ENCODE results near the gene SLX4IP.
"Not testable (repeated sequence)": the region's sequence is repeated elsewhere in the genome, so short reads cannot be mapped to it uniquely, and the experiment has no call there.

Gene SLX4IP

DNA sequence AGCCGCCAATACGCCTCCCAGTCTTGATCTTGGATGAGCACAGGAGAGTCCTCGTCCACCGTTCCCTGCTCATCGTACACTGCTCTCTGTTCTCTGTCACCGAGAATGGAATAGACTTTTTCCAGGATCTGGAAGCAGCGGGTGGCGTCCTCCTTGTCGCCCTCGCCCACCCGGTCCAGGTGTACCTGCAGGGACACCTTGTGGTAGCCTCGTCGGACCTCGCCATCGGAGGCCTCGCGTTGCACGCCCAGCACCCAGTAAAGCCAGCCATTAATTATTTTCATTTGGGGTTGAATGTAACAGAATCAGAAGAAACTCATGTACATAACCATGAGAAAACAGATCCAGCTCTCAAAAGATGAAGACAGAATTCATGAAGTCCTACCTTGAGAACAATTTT is 178.8 kb downstream of the SLX4IP start:
- H3K27ac ChIP-seq = no peak overlapping the region
- no peak overlapping the region for H3K4me3 ChIP-seq
- no peak overlapping the region for H3K9ac ChIP-seq (ENCODE audit: insufficient read length)
- TF ChIP-seq POLR2AphosphoS5 (IDR thresholded peaks at IDR 0.05; ENCODE audit: borderline replicate concordance, low read depth, low read length) = no peak
- TF ChIP-seq EZH2 (IDR thresholded peaks at IDR 0.05) = no peak
- no peak for TF ChIP-seq FOXP2 (optimal IDR thresholded peaks at IDR 0.05; ENCODE audit: control extremely low read depth, extremely low read length, insufficient read depth)
- no peaks in the 10 kb centered on the region for H3K9me3 ChIP-seq (ENCODE audit: low read depth, low read length)
- DNase-seq (ENCODE audit: low read depth, low spot score) = no peak
- no peaks in the 10 kb centered on the region for H3K36me3 ChIP-seq (ENCODE audit: insufficient read depth, low read length)

DNA sequence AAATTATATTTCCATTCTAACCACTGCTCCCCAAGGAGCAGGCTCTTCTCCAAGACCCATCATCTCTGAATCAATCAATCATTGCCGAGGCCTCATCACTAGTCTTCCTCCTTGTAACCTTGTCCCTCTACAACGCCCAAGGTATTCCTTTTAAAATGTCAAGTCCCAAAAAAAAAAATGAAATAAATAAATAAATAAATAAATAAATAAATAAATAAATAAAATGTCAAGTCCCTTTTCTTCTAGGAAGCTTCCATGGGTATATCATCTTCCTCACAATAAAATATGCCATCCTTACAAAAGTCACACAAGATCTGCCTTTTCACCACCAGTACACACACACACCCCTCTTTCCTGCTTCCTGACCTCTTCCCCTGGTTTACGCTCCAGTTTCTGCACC is 181.1 kb downstream of the SLX4IP start:
- no peak overlapping the region for H3K9ac ChIP-seq (ENCODE audit: insufficient read length)
- no peaks in the 10 kb centered on the region for H3K9me3 ChIP-seq (ENCODE audit: low read depth, low read length)
- no peak for DNase-seq (ENCODE audit: low read depth, low spot score)
- no peak overlapping the region for H3K27ac ChIP-seq
- no peaks in the 10 kb centered on the region for H3K36me3 ChIP-seq (ENCODE audit: insufficient read depth, low read length)
- no peak for TF ChIP-seq FOXP2 (optimal IDR thresholded peaks at IDR 0.05; ENCODE audit: control extremely low read depth, extremely low read length, insufficient read depth)
- TF ChIP-seq EZH2 (IDR thresholded peaks at IDR 0.05) = no peak
- no peak for TF ChIP-seq POLR2AphosphoS5 (IDR thresholded peaks at IDR 0.05; ENCODE audit: borderline replicate concordance, low read depth, low read length)
- H3K4me3 ChIP-seq = no peak overlapping the region

DNA sequence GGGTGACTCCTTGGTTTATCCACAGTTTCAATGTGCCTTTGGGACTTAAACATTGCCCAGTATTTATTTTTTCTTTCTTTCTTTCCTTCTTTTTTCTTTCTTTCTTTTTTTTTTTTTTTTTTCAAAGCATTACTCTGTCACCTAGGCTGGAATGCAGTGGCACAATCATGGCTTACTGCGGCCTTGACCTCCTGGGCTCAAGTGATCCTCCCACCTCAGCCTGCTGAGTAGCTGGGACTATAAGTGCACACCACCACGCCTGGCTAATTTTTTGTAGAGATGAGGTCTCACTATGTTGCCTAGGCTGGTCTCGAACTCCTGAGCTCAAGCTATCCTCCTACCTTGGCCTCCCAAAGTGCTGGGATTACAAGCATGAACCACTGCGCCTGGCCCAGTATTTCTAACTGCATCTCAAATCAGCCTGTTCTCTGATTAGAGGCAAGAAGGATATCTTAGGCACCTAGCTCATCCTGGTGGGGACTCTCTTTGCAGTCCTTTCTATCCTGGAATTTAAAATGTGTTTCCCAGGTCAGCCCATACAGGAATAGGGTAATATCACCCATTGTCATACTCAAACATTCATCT is 182.5 kb downstream of the SLX4IP start:
- not testable (repeated sequence) for DNase-seq (ENCODE audit: low read depth, low spot score); H3K36me3 ChIP-seq (ENCODE audit: insufficient read depth, low read length); H3K9ac ChIP-seq (ENCODE audit: insufficient read length); H3K9me3 ChIP-seq (ENCODE audit: low read depth, low read length); H3K4me3 ChIP-seq; H3K27ac ChIP-seq

DNA sequence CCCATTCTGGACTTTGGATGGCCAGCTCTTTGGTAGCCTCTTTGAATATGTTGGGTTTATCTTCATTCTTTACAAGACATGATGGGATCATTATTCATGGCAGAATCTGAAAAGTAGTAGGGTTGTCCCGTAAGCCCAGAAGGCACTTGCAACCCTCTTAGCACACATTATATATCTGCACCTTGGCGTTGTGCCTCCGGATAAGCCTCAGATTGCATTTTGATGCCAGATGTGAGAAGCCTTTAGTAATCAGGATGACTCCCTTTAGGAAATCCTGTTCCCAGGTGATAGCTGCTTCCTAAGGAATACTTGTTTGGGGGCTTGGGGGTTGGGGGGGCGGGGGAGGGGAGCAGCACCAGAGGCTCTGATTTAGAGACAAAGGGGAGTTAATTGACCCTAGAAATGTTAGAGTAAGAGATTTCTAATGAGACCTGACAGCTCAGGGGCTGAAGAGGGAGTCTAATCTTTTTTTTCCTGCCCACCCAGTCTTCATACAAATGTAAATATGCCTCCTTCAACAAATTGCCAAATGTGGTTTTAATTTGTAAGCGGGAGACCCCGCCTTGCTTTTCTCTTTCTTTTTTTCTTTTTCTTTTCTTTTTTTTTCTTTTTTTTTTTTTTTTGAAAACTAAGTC is 183.6 kb downstream of the SLX4IP start:
- Histone ChIP-seq H3K9ac (ENCODE audit: insufficient read length) (peak overlapping the region; percentile 35), H3K27ac (peak overlapping the region; percentile 96)

DNA sequence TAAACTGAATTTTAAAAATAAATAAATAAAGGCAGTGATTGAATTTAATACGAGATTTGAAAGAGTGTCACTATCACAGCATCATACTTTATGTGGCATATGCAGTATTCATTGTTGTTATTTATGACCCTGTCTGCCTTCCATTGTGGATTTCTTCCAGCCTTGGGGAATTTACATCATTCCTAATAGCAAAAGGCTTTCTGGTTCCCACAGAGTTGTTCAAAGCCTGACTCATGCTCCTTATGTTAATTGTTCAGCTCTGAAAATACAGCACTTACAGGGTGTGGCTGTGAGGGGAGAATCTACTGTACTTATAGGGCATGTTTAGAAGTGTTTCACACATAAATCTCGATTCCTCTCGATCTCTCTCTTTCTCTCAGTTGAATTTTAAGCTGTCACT is 184.3 kb downstream of the SLX4IP start:
- peak overlapping the region; percentile 96 for H3K27ac ChIP-seq
- peak overlapping the region; percentile 73 for H3K9ac ChIP-seq (ENCODE audit: insufficient read length)
- H3K36me3 ChIP-seq (ENCODE audit: insufficient read depth, low read length) = no peaks in the 10 kb centered on the region
- no peak for TF ChIP-seq EZH2 (IDR thresholded peaks at IDR 0.05)
- TF ChIP-seq POLR2AphosphoS5 (IDR thresholded peaks at IDR 0.05; ENCODE audit: borderline replicate concordance, low read depth, low read length) = no peak; the same call in 1 of the 2 replicates
- TF ChIP-seq FOXP2 (optimal IDR thresholded peaks at IDR 0.05; ENCODE audit: control extremely low read depth, extremely low read length, insufficient read depth) = no peak
- peak; percentile 87 for DNase-seq (ENCODE audit: low read depth, low spot score)
- H3K9me3 ChIP-seq (ENCODE audit: low read depth, low read length) = no peaks in the 10 kb centered on the region
- peak overlapping the region; percentile 63 for H3K4me3 ChIP-seq

More for the DNA sequence above, 183.6 kb downstream of the SLX4IP start:
- no peak for DNase-seq (ENCODE audit: low read depth, low spot score)
- Histone ChIP-seq H3K9me3 (ENCODE audit: low read depth, low read length) (no peaks in the 10 kb centered on the region), H3K36me3 (ENCODE audit: insufficient read depth, low read length) (no peaks in the 10 kb centered on the region), H3K4me3 (peak overlapping the region; percentile 63)
- TF ChIP-seq EZH2 (IDR thresholded peaks at IDR 0.05) (no peak), POLR2AphosphoS5 (IDR thresholded peaks at IDR 0.05; ENCODE audit: borderline replicate concordance, low read depth, low read length) (no peak; the same call in 1 of the 2 replicates), FOXP2 (optimal IDR thresholded peaks at IDR 0.05; ENCODE audit: control extremely low read depth, extremely low read length, insufficient read depth) (no peak)

DNA sequence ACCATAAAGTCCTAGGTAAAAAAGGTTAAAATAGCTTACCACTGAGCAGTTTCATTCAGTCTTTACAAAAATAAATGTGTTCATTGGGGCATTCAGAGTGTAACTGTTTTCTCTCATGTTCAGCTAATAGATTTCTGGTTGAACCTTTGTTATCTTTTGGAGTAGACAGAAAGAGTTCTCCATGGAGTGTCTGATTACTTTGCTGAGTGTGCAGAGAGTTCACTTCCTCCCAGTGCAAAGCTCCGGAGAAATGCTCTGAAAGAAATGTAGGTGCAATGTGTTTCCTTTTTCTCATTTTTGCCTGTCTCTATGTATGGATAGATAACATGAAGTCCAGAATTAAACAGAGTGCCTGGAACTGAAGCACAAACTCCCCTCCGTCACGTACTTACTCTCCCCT is 186.0 kb downstream of the SLX4IP start:
- Histone ChIP-seq H3K9ac (ENCODE audit: insufficient read length) (no peak overlapping the region), H3K27ac (no peak overlapping the region), H3K36me3 (ENCODE audit: insufficient read depth, low read length) (no peaks in the 10 kb centered on the region), H3K4me3 (no peak overlapping the region), H3K9me3 (ENCODE audit: low read depth, low read length) (no peaks in the 10 kb centered on the region)
- DNase-seq (ENCODE audit: low read depth, low spot score) = no peak
- no peak for TF ChIP-seq EZH2 (IDR thresholded peaks at IDR 0.05)
- TF ChIP-seq POLR2AphosphoS5 (IDR thresholded peaks at IDR 0.05; ENCODE audit: borderline replicate concordance, low read depth, low read length) = no peak

DNA sequence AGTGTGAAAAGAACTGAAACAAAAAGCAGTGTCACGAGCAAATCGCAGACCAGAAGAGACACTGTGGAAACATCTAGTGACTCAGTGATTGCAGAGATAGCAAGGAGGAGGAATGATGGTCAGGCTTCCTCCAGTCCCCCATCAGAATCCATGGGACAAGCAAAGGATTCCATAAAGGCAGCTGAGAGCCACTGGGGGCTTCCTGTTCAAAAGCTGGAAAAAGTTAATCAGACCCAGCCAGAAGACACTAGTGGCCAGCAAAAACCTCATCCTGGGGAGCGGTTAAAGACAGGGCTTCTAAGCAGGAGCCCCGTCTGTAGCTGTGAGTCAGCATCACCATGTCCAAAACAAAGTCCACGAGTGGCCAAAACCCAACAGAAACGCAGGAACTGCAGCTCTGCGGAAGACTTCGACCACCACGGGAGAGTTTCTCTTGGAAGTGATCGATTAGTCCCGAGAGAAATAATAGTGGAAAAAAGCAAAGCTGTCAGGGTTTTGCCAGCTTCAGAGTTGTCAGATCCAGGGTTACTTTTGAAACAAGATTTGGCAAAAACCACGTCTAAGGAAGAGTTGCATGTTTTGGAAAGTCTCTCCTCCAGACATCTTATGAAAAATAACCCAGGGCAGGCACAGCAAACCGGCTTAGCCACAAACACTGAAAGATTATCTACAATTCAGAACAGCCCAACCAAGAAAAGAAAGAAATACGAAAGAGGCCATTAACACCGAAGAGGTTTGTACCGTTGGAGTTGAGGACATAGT is 187.7 kb downstream of the SLX4IP start:
- Histone ChIP-seq H3K9ac (ENCODE audit: insufficient read length) (no peak overlapping the region), H3K4me3 (no peak overlapping the region)
- TF ChIP-seq POLR2AphosphoS5 (IDR thresholded peaks at IDR 0.05; ENCODE audit: borderline replicate concordance, low read depth, low read length) (no peak), FOXP2 (optimal IDR thresholded peaks at IDR 0.05; ENCODE audit: control extremely low read depth, extremely low read length, insufficient read depth) (no peak)

DNA sequence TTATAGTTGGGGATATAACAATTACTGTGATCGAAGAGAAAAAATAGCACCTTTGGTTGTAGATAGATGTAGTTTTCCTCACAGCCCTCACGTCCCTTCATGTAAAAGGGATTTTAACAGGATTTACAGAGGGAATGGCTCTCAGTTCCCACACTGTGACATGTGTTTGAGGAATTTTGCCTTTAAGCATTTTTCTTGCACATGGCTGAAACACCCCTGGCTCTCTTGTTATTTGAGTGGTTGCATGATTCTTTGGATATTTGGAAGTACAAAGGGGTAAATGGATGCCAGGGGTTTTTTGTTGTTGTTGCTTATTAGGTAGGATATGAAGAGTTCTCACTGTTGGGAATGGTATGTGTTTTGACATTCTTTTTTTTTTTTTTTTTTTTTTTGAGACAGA is 190.5 kb downstream of the SLX4IP start:
- H3K27ac ChIP-seq = no peak overlapping the region
- DNase-seq (ENCODE audit: low read depth, low spot score) = no peak
- H3K9ac ChIP-seq (ENCODE audit: insufficient read length) = no peak overlapping the region
- H3K9me3 ChIP-seq (ENCODE audit: low read depth, low read length) = no peaks in the 10 kb centered on the region
- no peaks in the 10 kb centered on the region for H3K36me3 ChIP-seq (ENCODE audit: insufficient read depth, low read length)
- H3K4me3 ChIP-seq = no peak overlapping the region
- TF ChIP-seq EZH2 (IDR thresholded peaks at IDR 0.05) (no peak), POLR2AphosphoS5 (IDR thresholded peaks at IDR 0.05; ENCODE audit: borderline replicate concordance, low read depth, low read length) (no peak), FOXP2 (optimal IDR thresholded peaks at IDR 0.05; ENCODE audit: control extremely low read depth, extremely low read length, insufficient read depth) (no peak)

More for the DNA sequence above, 187.7 kb downstream of the SLX4IP start:
- Histone ChIP-seq H3K27ac (no peak overlapping the region), H3K36me3 (ENCODE audit: insufficient read depth, low read length) (no peaks in the 10 kb centered on the region), H3K9me3 (ENCODE audit: low read depth, low read length) (no peaks in the 10 kb centered on the region)
- no peak for DNase-seq (ENCODE audit: low read depth, low spot score)

Data from SK-N-MC (cell line).